ENCODE measurements around the gene HDAC10.

Gene HDAC10

DNA sequence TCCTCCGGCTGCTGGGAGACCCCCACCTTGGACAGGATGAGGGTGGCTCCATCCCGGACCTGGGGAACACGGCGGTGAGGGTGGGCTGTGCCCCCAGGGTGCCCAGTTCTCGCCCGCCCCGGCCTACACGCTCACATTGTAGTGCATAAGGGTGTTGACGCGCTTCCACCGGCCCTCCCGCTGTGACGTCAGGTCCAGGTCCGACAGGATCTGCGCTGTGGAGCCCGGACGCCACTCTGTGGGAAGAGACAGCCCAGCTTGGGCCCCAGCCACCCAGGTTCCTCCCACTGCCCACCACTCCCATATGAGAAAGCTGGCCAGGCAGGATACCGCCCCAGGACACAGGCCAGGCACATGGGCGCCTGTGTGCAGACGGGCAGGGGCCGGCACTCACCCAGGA, 27.4 kb upstream of the HDAC10 start:
- Histone ChIP-seq H2BK15ac (ENCODE audit: low read depth, poor library complexity, severe bottlenecking) (no peak overlapping the region), H2BK5ac (ENCODE audit: low read depth, low read length, poor library complexity, severe bottlenecking) (no peak overlapping the region), H3K4me3 (ENCODE audit: insufficient read depth in 1 of 2, low read depth in 1 of 2, low read length in 2 of 2) (no peak overlapping the region), H2BK120ac (ENCODE audit: low read depth, low read length) (no peak overlapping the region), H3K27ac (ENCODE audit: low read length, poor library complexity, severe bottlenecking) (no peak overlapping the region), H2AFZ (ENCODE audit: low read depth, low read length) (no peak overlapping the region), H4K91ac (ENCODE audit: low read length) (peak overlapping the region; percentile 19), H4K8ac (ENCODE audit: low read length) (no peak overlapping the region), H3K27me3 (ENCODE audit: control insufficient read depth in 1 of 2, insufficient read depth in 1 of 2, low read length in 2 of 2) (no peaks in the 10 kb centered on the region), H3K4me1 (ENCODE audit: control insufficient read depth, insufficient read depth, low read depth, low read length) (peaks cover 36% of the 10 kb centered on the region), H3K18ac (ENCODE audit: low read depth in 1 of 2, low read length in 2 of 2) (no peak overlapping the region), H2BK12ac (ENCODE audit: low read length in 2 of 2) (no peak overlapping the region), H3K23ac (ENCODE audit: low read length in 2 of 2) (no peak overlapping the region), H3K79me1 (replicated peaks; ENCODE audit: low read length, poor library complexity, severe bottlenecking) (peaks cover 24% of the 10 kb centered on the region), H3K4ac (ENCODE audit: low read depth in 1 of 2, low read length in 2 of 2) (no peak overlapping the region), H3K4me2 (ENCODE audit: low read length, poor library complexity, severe bottlenecking) (no peak overlapping the region), H3K9ac (ENCODE audit: low read length) (no peak overlapping the region), H3K9me3 (ENCODE audit: control insufficient read depth, low read length) (no peaks in the 10 kb centered on the region), H3K36me3 (ENCODE audit: control insufficient read depth in 1 of 2, insufficient read depth in 2 of 2, low read depth in 1 of 2, low read length in 2 of 2) (peaks cover 85 to 91% of the 10 kb centered on the region in 2 experiments), H3K14ac (ENCODE audit: low read length in 2 of 2) (no peak overlapping the region), H2AK5ac (ENCODE audit: low read length, severe bottlenecking) (no peak overlapping the region)
- WGBS: 95% methylated on average over 21 of the region's 21 CpGs
- no peak for DNase-seq

DNA sequence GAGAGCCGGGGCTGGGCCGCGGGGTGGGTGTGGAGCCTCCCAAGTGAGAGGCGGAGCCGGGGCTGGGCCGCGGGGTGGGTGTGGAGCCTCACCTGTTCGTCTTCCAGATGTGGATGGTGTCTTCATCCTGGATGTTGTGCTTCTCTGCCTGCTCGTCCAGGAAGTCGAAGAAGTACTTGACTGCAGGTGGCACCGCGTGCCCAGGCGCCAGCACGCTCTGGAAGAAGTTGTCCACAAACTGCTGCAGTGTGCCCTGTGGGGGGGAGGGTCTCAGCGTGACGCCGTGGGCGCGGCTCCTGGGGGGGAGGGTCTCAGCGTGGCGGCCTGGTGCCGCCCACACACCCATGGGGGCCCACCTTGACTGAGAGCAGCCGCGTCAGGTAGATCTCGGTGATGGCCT, 26.7 kb upstream of the HDAC10 start:
- Histone ChIP-seq H3K18ac (ENCODE audit: low read depth in 1 of 2, low read length in 2 of 2) (no peak overlapping the region), H2BK12ac (ENCODE audit: low read length in 2 of 2) (no peak overlapping the region), H3K4me2 (ENCODE audit: low read length, poor library complexity, severe bottlenecking) (no peak overlapping the region), H3K4ac (ENCODE audit: low read depth in 1 of 2, low read length in 2 of 2) (no peak overlapping the region), H2BK120ac (ENCODE audit: low read depth, low read length) (no peak overlapping the region), H3K27ac (ENCODE audit: low read length, poor library complexity, severe bottlenecking) (no peak overlapping the region), H4K91ac (ENCODE audit: low read length) (no peak overlapping the region), H3K36me3 (ENCODE audit: control insufficient read depth in 1 of 2, insufficient read depth in 2 of 2, low read depth in 1 of 2, low read length in 2 of 2) (peaks cover 82 to 87% of the 10 kb centered on the region in 2 experiments), H2AK5ac (ENCODE audit: low read length, severe bottlenecking) (no peak overlapping the region), H3K4me1 (ENCODE audit: control insufficient read depth, insufficient read depth, low read depth, low read length) (peaks cover 29% of the 10 kb centered on the region), H3K9me3 (ENCODE audit: control insufficient read depth, low read length) (no peaks in the 10 kb centered on the region), H3K4me3 (ENCODE audit: insufficient read depth in 1 of 2, low read depth in 1 of 2, low read length in 2 of 2) (no peak overlapping the region), H3K9ac (ENCODE audit: low read length) (no peak overlapping the region), H3K79me1 (replicated peaks; ENCODE audit: low read length, poor library complexity, severe bottlenecking) (peaks cover 24% of the 10 kb centered on the region), H2AFZ (ENCODE audit: low read depth, low read length) (no peak overlapping the region), H2BK15ac (ENCODE audit: low read depth, poor library complexity, severe bottlenecking) (no peak overlapping the region), H3K23ac (ENCODE audit: low read length in 2 of 2) (no peak overlapping the region), H3K14ac (ENCODE audit: low read length in 2 of 2) (no peak overlapping the region), H4K8ac (ENCODE audit: low read length) (no peak overlapping the region), H2BK5ac (ENCODE audit: low read depth, low read length, poor library complexity, severe bottlenecking) (no peak overlapping the region), H3K27me3 (ENCODE audit: control insufficient read depth in 1 of 2, insufficient read depth in 1 of 2, low read length in 2 of 2) (no peaks in the 10 kb centered on the region)
- 97% methylated on average over 25 of the region's 25 CpGs for WGBS
- no peak for DNase-seq

DNA sequence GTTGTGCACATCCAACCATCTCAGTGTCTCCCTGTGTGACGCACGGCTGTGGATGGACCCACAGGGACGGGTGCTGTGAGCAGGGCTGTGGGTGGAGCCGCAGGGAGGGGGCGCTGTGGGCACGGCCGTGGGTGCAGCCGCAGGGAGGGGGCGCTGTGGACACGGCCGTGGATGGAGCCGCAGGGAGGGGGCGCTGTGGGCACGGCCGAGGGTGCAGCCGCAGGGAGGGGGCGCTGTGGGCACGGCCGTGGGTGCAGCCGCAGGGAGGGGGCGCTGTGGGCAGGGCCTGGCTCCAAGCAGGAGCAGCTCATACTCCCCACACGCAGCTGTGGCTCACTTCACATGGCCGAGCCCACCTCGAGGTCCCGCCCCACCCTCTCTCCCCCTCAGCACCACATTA, 25.1 kb upstream of the HDAC10 start:
- no peak overlapping the region for H3K18ac ChIP-seq (ENCODE audit: low read depth in 1 of 2, low read length in 2 of 2)
- H3K27me3 ChIP-seq (ENCODE audit: control insufficient read depth in 1 of 2, insufficient read depth in 1 of 2, low read length in 2 of 2): no peaks in the 10 kb centered on the region
- H3K4me3 ChIP-seq (ENCODE audit: insufficient read depth in 1 of 2, low read depth in 1 of 2, low read length in 2 of 2): peak overlapping the region in 1 of 2 experiments; percentile 19
- peaks cover 31% of the 10 kb centered on the region for H3K4me1 ChIP-seq (ENCODE audit: control insufficient read depth, insufficient read depth, low read depth, low read length)
- no peaks in the 10 kb centered on the region for H3K9me3 ChIP-seq (ENCODE audit: control insufficient read depth, low read length)
- H3K4ac ChIP-seq (ENCODE audit: low read depth in 1 of 2, low read length in 2 of 2): no peak overlapping the region
- no peak overlapping the region for H2BK15ac ChIP-seq (ENCODE audit: low read depth, poor library complexity, severe bottlenecking)
- no peak overlapping the region for H2BK12ac ChIP-seq (ENCODE audit: low read length in 2 of 2)
- H3K36me3 ChIP-seq (ENCODE audit: control insufficient read depth in 1 of 2, insufficient read depth in 2 of 2, low read depth in 1 of 2, low read length in 2 of 2): peaks cover 68 to 81% of the 10 kb centered on the region in 2 experiments
- no peak overlapping the region for H3K14ac ChIP-seq (ENCODE audit: low read length in 2 of 2)
- H4K8ac ChIP-seq (ENCODE audit: low read length): no peak overlapping the region
- no peak overlapping the region for H3K27ac ChIP-seq (ENCODE audit: low read length, poor library complexity, severe bottlenecking)
- H3K23ac ChIP-seq (ENCODE audit: low read length in 2 of 2): no peak overlapping the region
- DNase-seq: no peak
- no peak overlapping the region for H4K91ac ChIP-seq (ENCODE audit: low read length)
- 85% methylated on average over 19 of the region's 25 CpGs for WGBS
- H2AK5ac ChIP-seq (ENCODE audit: low read length, severe bottlenecking): no peak overlapping the region
- no peak overlapping the region for H2BK5ac ChIP-seq (ENCODE audit: low read depth, low read length, poor library complexity, severe bottlenecking)
- no peak overlapping the region for H2AFZ ChIP-seq (ENCODE audit: low read depth, low read length)
- H3K9ac ChIP-seq (ENCODE audit: low read length): no peak overlapping the region
- H2BK120ac ChIP-seq (ENCODE audit: low read depth, low read length): no peak overlapping the region
- peaks cover 16% of the 10 kb centered on the region for H3K79me1 ChIP-seq (replicated peaks; ENCODE audit: low read length, poor library complexity, severe bottlenecking)
- no peak overlapping the region for H3K4me2 ChIP-seq (ENCODE audit: low read length, poor library complexity, severe bottlenecking)

DNA sequence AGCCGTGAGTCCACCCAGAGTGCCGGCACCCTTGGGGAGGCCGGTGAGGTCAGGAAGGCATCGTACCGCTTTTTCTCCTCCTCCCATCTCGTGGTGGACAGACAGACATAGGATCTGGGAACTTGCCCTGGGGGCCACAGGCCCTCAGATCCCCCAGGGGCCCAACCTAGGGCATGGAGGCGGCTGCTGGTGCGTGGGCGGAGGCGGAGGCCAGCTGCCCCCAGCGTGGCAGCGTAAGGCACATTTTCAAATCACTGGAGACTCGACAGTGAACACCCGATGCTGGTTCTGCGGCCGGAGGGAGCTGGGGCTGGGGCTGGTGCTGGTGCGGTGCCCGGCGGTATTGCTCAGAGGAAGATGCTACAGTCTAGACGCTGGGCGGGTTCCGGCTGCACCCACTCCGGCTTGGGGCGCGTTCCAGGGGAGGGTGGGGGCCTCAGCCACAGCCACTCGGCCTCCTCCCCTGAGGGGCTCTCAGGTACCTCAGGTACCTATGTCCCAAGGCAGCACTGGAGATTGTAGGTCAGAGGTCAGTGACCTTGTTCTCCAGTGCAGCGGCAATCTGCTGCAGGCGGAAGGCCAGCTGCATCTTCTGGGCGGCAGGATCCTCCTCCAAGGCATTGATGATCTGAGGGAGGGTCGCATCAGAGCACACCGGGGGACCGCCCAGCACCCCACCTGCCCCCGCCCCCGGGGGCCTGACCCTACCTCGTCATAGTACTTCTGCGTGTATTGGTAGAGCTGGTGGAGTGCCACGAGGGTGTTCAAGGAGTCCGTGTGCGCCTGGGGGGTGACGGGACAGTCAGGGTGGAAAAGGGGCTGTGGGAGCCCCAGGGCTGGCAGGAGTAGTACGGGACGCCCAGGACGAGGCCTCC, 24.4 kb upstream of the HDAC10 start:
- H3K36me3 ChIP-seq (ENCODE audit: control insufficient read depth in 1 of 2, insufficient read depth in 2 of 2, low read depth in 1 of 2, low read length in 2 of 2): peaks cover 63 to 74% of the 10 kb centered on the region in 2 experiments
- no peak for DNase-seq
- H3K9ac ChIP-seq (ENCODE audit: low read length): no peak overlapping the region
- H4K91ac ChIP-seq (ENCODE audit: low read length): no peak overlapping the region
- no peak overlapping the region for H2BK15ac ChIP-seq (ENCODE audit: low read depth, poor library complexity, severe bottlenecking)
- no peak overlapping the region for H3K18ac ChIP-seq (ENCODE audit: low read depth in 1 of 2, low read length in 2 of 2)
- H3K23ac ChIP-seq (ENCODE audit: low read length in 2 of 2): no peak overlapping the region
- peaks cover 33% of the 10 kb centered on the region for H3K4me1 ChIP-seq (ENCODE audit: control insufficient read depth, insufficient read depth, low read depth, low read length)
- no peaks in the 10 kb centered on the region for H3K9me3 ChIP-seq (ENCODE audit: control insufficient read depth, low read length)
- H2AK5ac ChIP-seq (ENCODE audit: low read length, severe bottlenecking): no peak overlapping the region
- H3K27ac ChIP-seq (ENCODE audit: low read length, poor library complexity, severe bottlenecking): no peak overlapping the region
- H3K79me1 ChIP-seq (replicated peaks; ENCODE audit: low read length, poor library complexity, severe bottlenecking): peaks cover 11% of the 10 kb centered on the region
- H2AFZ ChIP-seq (ENCODE audit: low read depth, low read length): no peak overlapping the region
- H3K27me3 ChIP-seq (ENCODE audit: control insufficient read depth in 1 of 2, insufficient read depth in 1 of 2, low read length in 2 of 2): no peaks in the 10 kb centered on the region
- no peak overlapping the region for H2BK120ac ChIP-seq (ENCODE audit: low read depth, low read length)
- no peak overlapping the region for H2BK12ac ChIP-seq (ENCODE audit: low read length in 2 of 2)
- 91% methylated on average over 43 of the region's 43 CpGs for WGBS
- no peak overlapping the region for H4K8ac ChIP-seq (ENCODE audit: low read length)
- no peak overlapping the region for H3K14ac ChIP-seq (ENCODE audit: low read length in 2 of 2)
- H2BK5ac ChIP-seq (ENCODE audit: low read depth, low read length, poor library complexity, severe bottlenecking): no peak overlapping the region
- no peak overlapping the region for H3K4me2 ChIP-seq (ENCODE audit: low read length, poor library complexity, severe bottlenecking)
- no peak overlapping the region for H3K4me3 ChIP-seq (ENCODE audit: insufficient read depth in 1 of 2, low read depth in 1 of 2, low read length in 2 of 2)
- no peak overlapping the region for H3K4ac ChIP-seq (ENCODE audit: low read depth in 1 of 2, low read length in 2 of 2)
